ENCODE results near the gene ITGA11. TPM values are rescaled to one million over a fixed set of nuclear protein-coding genes. Genes with fewer than 3 reads are reported as not detected.

The ITGA11 gene
- total RNA-seq, 3 donors from 2014 or later (not counting 1 experiment from before 2014, with no cell fraction given), result not detected

DNA sequence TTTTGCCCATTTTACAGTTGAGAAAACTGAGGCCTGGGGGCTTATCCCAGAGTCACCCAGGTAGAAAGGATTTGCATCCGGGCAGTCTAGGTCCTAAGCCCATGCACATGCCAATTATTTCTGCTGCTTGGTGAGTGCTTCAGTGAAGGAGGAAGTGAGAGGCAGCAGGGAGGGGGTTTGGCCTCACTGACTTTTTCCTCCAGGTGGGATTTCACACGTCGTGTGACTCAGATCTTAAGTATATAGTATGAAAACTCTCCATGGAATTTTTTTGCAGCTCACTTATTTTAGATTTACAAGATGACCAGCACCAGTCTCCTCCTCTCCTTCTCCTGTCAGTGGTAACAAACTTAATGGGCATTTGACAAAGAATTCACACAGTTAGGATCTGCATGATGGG is 4.6 kb downstream of the ITGA11 start:
- no peaks in the 10 kb centered on the region for H3K9me3 ChIP-seq (ENCODE audit: control insufficient read depth, insufficient read depth, low read length)
- Mint-ChIP-seq H3K27ac (no peak overlapping the region), H3K4me3 (no peak overlapping the region), H3K27me3 (ENCODE audit: low read depth in 2 of 2) (peaks cover 26 to 36% of the 10 kb centered on the region in 2 donors), H3K9me3 (no peaks in the 10 kb centered on the region), H3K36me3 (no peaks in the 10 kb centered on the region), H3K4me1 (no peaks in the 10 kb centered on the region)
- TF ChIP-seq, protein P1, sequence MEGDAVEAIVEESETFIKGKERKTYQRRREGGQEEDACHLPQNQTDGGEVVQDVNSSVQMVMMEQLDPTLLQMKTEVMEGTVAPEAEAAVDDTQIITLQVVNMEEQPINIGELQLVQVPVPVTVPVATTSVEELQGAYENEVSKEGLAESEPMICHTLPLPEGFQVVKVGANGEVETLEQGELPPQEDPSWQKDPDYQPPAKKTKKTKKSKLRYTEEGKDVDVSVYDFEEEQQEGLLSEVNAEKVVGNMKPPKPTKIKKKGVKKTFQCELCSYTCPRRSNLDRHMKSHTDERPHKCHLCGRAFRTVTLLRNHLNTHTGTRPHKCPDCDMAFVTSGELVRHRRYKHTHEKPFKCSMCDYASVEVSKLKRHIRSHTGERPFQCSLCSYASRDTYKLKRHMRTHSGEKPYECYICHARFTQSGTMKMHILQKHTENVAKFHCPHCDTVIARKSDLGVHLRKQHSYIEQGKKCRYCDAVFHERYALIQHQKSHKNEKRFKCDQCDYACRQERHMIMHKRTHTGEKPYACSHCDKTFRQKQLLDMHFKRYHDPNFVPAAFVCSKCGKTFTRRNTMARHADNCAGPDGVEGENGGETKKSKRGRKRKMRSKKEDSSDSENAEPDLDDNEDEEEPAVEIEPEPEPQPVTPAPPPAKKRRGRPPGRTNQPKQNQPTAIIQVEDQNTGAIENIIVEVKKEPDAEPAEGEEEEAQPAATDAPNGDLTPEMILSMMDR (IDR thresholded peaks at IDR 0.05), result no peak
- ATAC-seq, result no peak
- H3K4me1 ChIP-seq (ENCODE audit: control insufficient read depth, insufficient read depth, low read length), result peaks cover 5% of the 10 kb centered on the region
- H3K4me3 ChIP-seq (ENCODE audit: low read length), result no peak overlapping the region
- H3K27ac ChIP-seq (ENCODE audit: low read length), result no peak overlapping the region
- intact Hi-C loops (cut with micrococcal nuclease), result no loop called here
- 75% methylated on average over 1 of the region's 3 CpGs for WGBS (ENCODE audit: insufficient coverage)
- no peak for DNase-seq
- no peaks in the 10 kb centered on the region for H3K36me3 ChIP-seq (ENCODE audit: control insufficient read depth, insufficient read depth, low read length)
- peaks cover 5% of the 10 kb centered on the region for H3K27me3 ChIP-seq (ENCODE audit: control insufficient read depth, insufficient read depth, low read length)

DNA sequence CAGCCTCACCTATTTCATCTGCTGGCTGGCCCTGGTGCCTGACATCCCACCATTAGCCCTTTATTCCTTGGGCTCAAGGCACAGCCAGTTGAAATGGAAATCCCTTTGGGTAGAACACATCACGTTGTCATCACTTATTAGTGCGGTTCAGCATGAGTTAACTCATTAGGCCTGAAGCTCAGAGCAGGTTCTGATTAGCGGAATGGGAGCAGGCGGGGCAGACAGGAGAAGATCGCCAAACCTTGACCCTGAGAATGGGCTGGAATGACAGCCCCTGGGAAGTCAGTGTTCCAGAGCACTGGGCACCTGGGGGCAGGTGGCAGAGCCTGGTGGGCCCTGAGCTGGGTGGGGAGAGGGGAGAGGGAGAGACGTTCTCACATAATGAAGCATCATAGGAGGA is 5.8 kb downstream of the ITGA11 start:
- TF ChIP-seq, protein P1 (IDR thresholded peaks at IDR 0.05), result no peak
- intact Hi-C loops (cut with micrococcal nuclease), result no loop called here
- no peak overlapping the region for H3K4me3 ChIP-seq (ENCODE audit: low read length)
- Mint-ChIP-seq H3K27me3 (ENCODE audit: low read depth in 2 of 2) (peaks cover 27 to 34% of the 10 kb centered on the region in 2 donors), H3K27ac (no peak overlapping the region), H3K4me3 (no peak overlapping the region), H3K9me3 (no peaks in the 10 kb centered on the region), H3K4me1 (no peaks in the 10 kb centered on the region), H3K36me3 (no peaks in the 10 kb centered on the region)
- ATAC-seq (no peak), DNase-seq (no peak)
- no peaks in the 10 kb centered on the region for H3K4me1 ChIP-seq (ENCODE audit: control insufficient read depth, insufficient read depth, low read length)
- 93% methylated on average over 6 of the region's 6 CpGs for WGBS (ENCODE audit: insufficient coverage)
- peaks cover 5% of the 10 kb centered on the region for H3K27me3 ChIP-seq (ENCODE audit: control insufficient read depth, insufficient read depth, low read length)
- H3K27ac ChIP-seq (ENCODE audit: low read length), result no peak overlapping the region
- no peaks in the 10 kb centered on the region for H3K9me3 ChIP-seq (ENCODE audit: control insufficient read depth, insufficient read depth, low read length)
- H3K36me3 ChIP-seq (ENCODE audit: control insufficient read depth, insufficient read depth, low read length), result no peaks in the 10 kb centered on the region

DNA sequence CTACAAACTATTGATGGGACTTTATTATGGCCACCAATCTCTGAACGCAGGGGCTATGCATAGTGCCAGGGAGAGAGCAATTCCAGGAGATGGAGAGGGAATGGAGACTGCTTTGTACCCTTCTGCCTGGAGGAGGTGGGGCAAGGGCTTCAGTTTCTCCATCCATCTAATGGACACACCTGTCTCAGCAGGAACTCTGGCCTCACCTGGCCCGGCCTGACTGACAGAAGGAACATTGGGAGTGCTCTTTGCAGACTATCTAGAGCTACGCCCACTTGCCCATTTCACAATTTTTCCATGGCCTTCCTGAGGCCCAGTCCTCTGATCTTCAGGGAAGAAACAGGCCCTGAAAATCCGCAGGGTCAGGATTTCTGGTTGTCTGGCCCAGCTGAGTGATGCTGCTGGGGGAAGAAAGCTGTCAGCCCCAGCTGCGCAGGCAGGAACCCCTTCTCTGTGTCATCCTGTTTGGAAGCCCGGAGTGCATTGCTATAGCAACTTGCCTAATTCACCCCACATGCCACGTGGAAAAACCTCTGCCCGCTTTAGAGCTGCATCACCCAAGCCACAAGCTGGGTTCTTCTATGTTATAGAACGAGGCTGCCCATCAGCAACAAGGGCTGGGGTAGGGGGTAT is 6.4 kb downstream of the ITGA11 start:
- Mint-ChIP-seq H3K27ac (no peak overlapping the region), H3K27me3 (ENCODE audit: low read depth in 2 of 2) (peaks cover 25 to 31% of the 10 kb centered on the region in 2 donors), H3K36me3 (no peaks in the 10 kb centered on the region), H3K9me3 (no peaks in the 10 kb centered on the region), H3K4me3 (no peak overlapping the region), H3K4me1 (no peaks in the 10 kb centered on the region)
- Histone ChIP-seq H3K9me3 (ENCODE audit: control insufficient read depth, insufficient read depth, low read length) (no peaks in the 10 kb centered on the region), H3K4me1 (ENCODE audit: control insufficient read depth, insufficient read depth, low read length) (no peaks in the 10 kb centered on the region), H3K27me3 (ENCODE audit: control insufficient read depth, insufficient read depth, low read length) (peaks cover 2% of the 10 kb centered on the region), H3K27ac (ENCODE audit: low read length) (no peak overlapping the region), H3K36me3 (ENCODE audit: control insufficient read depth, insufficient read depth, low read length) (no peaks in the 10 kb centered on the region), H3K4me3 (ENCODE audit: low read length) (no peak overlapping the region)
- 77% methylated on average over 8 of the region's 9 CpGs for WGBS (ENCODE audit: insufficient coverage)
- intact Hi-C loops (cut with micrococcal nuclease), result no loop called here
- DNase-seq, result no peak
- TF ChIP-seq, protein P1 (IDR thresholded peaks at IDR 0.05), result no peak
- ATAC-seq, result no peak

Data from natural killer cell (primary cell).